ENCODE results near the gene PIK3CD. TPM values are rescaled to one million over a fixed set of nuclear protein-coding genes. Genes with fewer than 3 reads are reported as not detected.
"Not testable (repeated sequence)": the region's sequence is repeated elsewhere in the genome, so short reads cannot be mapped to it uniquely, and the experiment has no call there.

The PIK3CD gene
- total and polyA plus RNA-seq, 7 donors: 0.44 to 2.5 (median 0.93) TPM

DNA sequence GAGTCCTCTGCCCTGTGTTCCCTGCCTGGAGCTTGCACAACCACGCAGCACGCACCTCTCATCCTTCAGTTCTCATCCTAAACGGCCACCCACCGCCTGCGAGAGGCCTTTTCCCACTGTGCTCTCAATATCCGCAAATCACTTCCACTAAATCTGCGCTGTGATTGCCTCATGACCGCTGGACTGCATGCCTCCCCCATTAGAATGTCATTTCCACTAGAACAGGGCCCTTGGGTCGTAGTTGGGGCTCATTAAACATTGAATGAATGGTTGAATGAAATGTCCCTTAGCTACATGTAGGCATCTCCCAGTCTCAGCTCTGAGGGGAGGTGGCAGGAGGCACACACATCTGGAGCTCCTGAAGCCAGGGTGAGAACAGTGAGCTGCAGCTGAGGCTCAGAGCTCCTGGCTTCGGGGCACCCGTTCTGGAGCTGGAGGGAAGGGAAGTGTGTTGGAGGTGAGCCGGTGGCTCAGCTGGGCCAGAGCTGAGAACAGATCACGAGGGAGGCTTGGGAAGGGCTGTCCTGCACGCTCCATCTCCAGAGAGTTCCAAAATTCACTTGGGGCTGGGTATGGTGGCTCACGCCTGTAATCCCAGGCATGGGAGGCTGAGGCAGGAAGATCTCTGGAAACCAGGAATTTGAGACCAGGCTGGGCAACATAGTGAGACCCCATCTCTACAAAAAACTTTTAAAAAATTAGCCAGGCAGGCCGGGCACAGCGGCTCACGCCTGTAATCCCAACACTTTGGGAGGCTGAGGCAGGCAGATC is 32.4 kb upstream of the PIK3CD start:
- H3K4me1 ChIP-seq: no peaks in the 10 kb centered on the region
- H3K9me3 ChIP-seq: no peaks in the 10 kb centered on the region
- ATAC-seq: no peak
- intact Hi-C loops (cut with DNase I): no loop called here
- H3K4me3 ChIP-seq: no peak overlapping the region
- 62 to 71% (median 65%) methylated on average over 18 of the region's 18 CpGs for WGBS, 3 donors
- no peak for DNase-seq
- peaks cover 0 to 20% (median 3%) of the 10 kb centered on the region in 3 donors for H3K27me3 ChIP-seq (ENCODE audit: insufficient read depth in 3 of 3, low read length in 2 of 3)
- H3K27ac ChIP-seq: no peak overlapping the region
- TF ChIP-seq CTCF (IDR thresholded peaks at IDR 0.05): no peak
- no peaks in the 10 kb centered on the region for H3K36me3 ChIP-seq (ENCODE audit: insufficient read depth in 1 of 2, low read depth in 1 of 2)

DNA sequence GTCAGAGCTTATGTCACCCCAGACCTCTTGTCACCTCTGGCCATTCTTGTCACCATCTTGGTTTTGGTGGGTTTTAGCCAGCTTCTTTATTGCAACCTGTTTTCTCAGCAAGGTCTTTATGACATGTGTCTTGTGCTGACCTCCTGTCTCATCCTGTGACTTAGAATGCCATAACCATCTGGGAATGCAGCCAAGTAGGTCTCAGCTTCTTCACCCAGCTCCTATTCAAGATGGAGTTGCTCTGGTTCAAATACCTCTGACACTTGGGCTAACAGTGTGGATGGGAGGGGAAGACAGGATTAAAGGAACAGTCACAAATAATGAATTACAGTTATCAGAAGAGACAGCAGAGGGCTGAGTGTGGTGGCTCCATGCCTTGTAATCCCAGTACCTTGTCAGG is 30.5 kb upstream of the PIK3CD start:
- intact Hi-C loops (cut with DNase I): no loop called here
- H3K9me3 ChIP-seq: no peaks in the 10 kb centered on the region
- no peak for ATAC-seq

GRCh38 chr1:9624081-9624480 is 27.4 kb upstream of the PIK3CD start:
- no peak overlapping the region for H3K4me3 ChIP-seq
- ATAC-seq (no peak), DNase-seq (no peak)
- H3K9me3 ChIP-seq: no peaks in the 10 kb centered on the region
- H3K36me3 ChIP-seq (ENCODE audit: insufficient read depth in 1 of 2, low read depth in 1 of 2): no peaks in the 10 kb centered on the region
- no peaks in the 10 kb centered on the region for H3K4me1 ChIP-seq
- H3K27ac ChIP-seq: no peak overlapping the region
- intact Hi-C loops (cut with DNase I): no loop called here
- peaks cover 0 to 14% (median 3%) of the 10 kb centered on the region in 3 donors for H3K27me3 ChIP-seq (ENCODE audit: insufficient read depth in 3 of 3, low read length in 2 of 3)
- TF ChIP-seq CTCF (IDR thresholded peaks at IDR 0.05): no peak
- WGBS, 3 donors: 88 to 93% (median 88%) methylated on average over 2 of the region's 2 CpGs

More for the DNA sequence above, 30.5 kb upstream of the PIK3CD start:
- Histone ChIP-seq H3K4me1 (no peaks in the 10 kb centered on the region), H3K27ac (no peak overlapping the region), H3K4me3 (no peak overlapping the region), H3K36me3 (ENCODE audit: insufficient read depth in 1 of 2, low read depth in 1 of 2) (no peaks in the 10 kb centered on the region), H3K27me3 (ENCODE audit: insufficient read depth in 3 of 3, low read length in 2 of 3) (peaks cover 0 to 20% (median 3%) of the 10 kb centered on the region in 3 donors)
- no peak for DNase-seq
- TF ChIP-seq CTCF (IDR thresholded peaks at IDR 0.05): no peak

GRCh38 chr1:9625030-9625429 is 26.5 kb upstream of the PIK3CD start:
- H3K4me3 ChIP-seq; ATAC-seq; H3K27ac ChIP-seq; H3K36me3 ChIP-seq (ENCODE audit: insufficient read depth in 1 of 2, low read depth in 1 of 2); H3K9me3 ChIP-seq; H3K27me3 ChIP-seq (ENCODE audit: insufficient read depth in 3 of 3, low read length in 2 of 3); DNase-seq; H3K4me1 ChIP-seq: not testable (repeated sequence)
- intact Hi-C loops (cut with DNase I): loop anchor here (5.0 kb wide), 2 partner anchors 242 to 802 kb away; no protein-coding TSS in a partner anchor
- 85 to 96% (median 90%) methylated on average over 3 of the region's 3 CpGs for WGBS, 3 donors

- TF ChIP-seq CTCF (IDR thresholded peaks at IDR 0.05): no peak
- intact Hi-C loops (cut with DNase I): loop anchor here (2.0 to 5.0 kb wide), 3 partner anchors 241 to 801 kb away; no protein-coding TSS in a partner anchor
- Histone ChIP-seq H3K27me3 (ENCODE audit: insufficient read depth in 3 of 3, low read length in 2 of 3) (peaks cover 0 to 2% (median 0%) of the 10 kb centered on the region in 3 donors), H3K36me3 (ENCODE audit: insufficient read depth in 1 of 2, low read depth in 1 of 2) (no peaks in the 10 kb centered on the region), H3K4me1 (no peaks in the 10 kb centered on the region), H3K9me3 (no peaks in the 10 kb centered on the region), H3K4me3 (no peak overlapping the region), H3K27ac (no peak overlapping the region)
- no peak for ATAC-seq
- 74 to 86% (median 81%) methylated on average over 7 to 9 of the region's 9 CpGs for WGBS, 3 donors
- no peak for DNase-seq
Observed at GRCh38 chr1:9626201-9626608, 25.3 kb upstream of the PIK3CD start.
